ENCODE data around the gene NRL.
"Not testable (repeated sequence)": the region's sequence is repeated elsewhere in the genome, so short reads cannot be mapped to it uniquely, and the experiment has no call there.

NRL gene

DNA sequence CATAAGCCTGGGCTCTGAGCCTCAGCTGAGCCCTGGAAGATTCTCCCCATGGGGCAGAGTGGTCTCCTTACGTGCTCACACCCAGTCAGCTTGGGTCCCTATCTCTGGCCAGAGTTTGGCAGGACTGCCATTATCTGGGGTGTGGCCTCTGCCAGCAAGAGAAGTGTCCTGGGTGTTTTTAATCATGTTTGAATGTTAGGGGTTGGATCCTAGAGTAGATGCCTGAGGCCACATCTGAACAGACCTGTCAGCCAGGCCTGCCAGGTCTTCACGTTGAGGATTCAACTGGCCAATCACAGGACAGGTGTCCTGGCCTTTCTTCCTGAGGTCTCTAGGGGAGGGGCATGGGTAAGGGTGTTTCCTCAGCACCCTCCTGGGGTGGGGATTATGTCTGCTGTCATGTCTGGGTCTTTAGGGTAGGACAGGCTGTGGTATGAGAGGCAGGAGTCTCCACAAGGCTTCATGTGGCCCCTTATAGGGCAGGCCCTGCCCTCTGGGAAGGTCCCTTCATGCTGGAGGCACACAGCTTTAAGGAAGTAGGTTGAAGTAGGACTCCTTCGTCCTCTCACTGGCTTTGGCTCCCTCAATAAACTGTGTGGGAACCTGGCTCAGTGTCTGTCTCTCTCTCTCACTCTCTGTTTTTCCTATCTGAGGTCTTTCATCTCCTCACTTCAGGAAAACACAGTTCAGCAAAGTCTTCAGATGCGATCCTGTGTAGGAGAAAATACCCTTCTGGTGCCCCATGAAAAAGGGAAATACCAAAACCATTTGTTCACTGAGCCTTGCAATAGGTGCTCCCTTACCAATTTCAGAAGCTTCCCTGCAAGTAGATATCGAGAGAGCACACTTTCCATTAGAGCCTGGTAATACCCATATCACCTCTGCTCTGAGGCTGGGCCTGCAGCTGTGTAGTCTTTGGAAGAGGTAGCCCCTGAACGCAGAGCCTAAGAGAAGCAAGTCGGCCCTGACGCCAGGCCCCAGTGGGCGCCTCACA lies 9.0 kb upstream of the NRL start:
- no peak for DNase-seq (ENCODE audit: low spot score)

DNA sequence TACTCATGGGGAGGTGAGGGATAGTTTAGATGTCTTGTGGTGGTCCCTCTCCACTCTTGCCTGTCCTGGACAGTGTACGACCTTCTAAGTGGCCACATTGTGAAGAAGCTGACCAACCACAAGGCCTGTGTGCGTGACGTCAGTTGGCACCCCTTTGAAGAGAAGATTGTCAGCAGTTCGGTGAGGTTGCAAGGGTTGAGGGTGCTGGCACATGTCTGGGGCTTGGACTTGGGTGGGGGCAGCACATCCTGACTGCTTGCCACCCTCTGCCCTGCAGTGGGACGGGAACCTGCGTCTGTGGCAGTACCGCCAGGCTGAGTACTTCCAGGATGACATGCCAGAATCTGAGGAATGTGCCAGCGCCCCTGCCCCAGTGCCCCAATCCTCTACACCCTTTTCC lies 8.1 kb upstream of the NRL start:
- no peak for DNase-seq (ENCODE audit: low spot score)

DNA sequence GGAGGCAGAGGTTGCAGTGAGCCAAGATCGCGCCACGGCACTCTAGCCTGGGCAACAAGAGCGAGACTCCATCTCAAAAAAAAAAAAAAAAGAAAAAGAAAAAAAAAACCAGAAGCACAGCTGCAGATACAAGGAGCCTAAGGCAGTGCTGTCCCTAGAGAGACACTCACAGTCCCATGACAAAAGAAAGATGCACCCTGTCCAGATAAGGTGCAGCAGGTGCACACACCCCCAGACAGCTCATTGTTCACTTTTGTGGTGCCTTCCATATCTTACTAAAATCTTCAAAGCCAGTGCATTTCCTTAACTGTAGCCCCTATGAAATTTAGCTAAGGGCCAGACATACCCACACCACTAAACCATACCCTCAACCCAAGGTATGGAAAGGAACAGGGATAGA lies 7.7 kb upstream of the NRL start:
- DNase-seq (ENCODE audit: low spot score): no peak

DNA sequence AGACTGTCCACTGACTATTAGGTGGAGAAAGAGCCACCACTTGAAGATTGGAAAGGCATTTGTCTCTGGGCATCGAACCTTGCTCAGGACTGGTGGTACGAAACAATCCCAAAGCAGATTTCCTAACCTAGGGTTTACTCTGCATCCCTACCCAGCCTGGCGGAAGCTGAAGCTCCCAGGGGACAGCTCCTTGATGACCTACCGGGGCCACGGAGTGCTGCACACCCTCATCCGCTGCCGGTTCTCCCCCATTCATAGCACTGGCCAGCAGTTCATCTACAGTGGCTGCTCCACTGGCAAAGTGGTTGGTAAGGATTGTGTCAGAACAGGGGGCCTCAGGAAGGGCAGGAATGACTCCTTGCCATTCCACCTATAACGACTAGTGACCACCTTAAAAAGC lies 6.5 kb upstream of the NRL start:
- DNase-seq (ENCODE audit: low spot score): no peak

DNA sequence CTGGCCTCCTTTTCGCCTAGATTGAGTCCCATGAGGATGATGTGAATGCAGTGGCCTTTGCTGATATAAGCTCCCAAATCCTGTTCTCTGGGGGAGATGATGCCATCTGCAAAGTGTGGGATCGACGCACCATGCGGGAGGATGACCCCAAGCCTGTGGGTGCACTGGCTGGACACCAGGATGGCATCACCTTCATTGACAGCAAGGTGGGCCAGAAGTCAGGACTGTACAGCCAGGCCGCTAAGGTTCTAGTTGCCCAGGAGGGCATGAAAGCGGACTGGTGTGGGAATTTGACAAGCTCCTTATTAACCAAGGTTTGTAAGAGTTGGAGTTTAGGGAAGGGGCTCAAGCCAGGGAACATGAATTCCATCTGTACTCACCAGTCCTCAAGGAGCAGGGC lies 4.9 kb upstream of the NRL start:
- no peak for DNase-seq (ENCODE audit: low spot score)

DNA sequence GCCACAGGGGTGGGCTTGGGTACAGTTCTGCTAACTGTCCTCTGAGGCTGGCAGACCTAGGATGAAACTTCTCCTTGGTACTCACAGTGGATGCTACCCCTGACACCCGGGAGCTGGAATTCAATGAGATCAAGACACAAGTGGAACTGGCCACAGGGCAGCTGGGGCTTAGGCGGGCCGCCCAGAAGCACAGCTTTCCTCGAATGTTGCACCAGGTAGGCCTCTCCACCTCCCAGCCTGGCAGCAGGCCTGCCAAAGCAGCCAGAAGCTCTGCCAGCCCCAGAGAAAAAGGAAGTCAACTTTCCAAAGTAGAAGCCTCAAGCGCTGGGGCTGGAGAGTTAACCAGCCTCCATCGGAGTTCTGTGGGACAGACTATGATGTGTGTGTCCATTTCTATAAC lies 2.4 kb upstream of the NRL start:
- no peak for DNase-seq (ENCODE audit: low spot score)

DNA sequence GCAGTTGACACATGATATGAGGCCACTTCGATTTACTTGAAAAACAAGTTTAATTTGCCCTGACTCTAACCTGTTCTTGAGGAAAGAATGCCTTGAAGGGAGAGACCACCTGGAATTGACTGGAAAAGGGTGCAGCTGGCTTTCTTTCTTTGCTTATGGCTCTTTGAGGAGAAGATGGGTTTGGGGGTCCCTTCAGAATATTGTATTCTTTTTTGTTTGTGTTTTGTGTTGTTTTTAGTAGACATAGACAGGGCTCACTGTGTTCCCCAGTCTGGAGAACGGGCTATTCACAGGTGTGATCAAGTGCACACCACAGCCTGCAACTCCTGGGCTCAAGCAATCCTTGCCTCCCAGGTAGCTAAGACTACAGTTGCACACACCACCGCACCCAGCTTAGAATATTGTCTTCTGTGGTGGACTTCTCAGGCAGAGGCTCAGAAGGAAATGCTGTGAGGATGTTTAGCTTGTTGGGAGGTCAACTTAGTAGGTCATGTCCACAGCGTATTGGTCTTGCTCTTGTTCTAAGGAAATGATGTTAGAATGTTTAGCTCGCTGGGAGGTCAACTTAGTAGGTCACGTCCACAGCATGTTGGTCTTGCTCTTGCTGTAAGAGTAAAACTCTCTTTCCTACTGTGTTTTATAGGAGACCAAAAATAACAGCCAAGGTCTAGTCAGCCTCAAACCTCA lies 1.5 kb upstream of the NRL start:
- no peak for DNase-seq (ENCODE audit: low spot score)

DNA sequence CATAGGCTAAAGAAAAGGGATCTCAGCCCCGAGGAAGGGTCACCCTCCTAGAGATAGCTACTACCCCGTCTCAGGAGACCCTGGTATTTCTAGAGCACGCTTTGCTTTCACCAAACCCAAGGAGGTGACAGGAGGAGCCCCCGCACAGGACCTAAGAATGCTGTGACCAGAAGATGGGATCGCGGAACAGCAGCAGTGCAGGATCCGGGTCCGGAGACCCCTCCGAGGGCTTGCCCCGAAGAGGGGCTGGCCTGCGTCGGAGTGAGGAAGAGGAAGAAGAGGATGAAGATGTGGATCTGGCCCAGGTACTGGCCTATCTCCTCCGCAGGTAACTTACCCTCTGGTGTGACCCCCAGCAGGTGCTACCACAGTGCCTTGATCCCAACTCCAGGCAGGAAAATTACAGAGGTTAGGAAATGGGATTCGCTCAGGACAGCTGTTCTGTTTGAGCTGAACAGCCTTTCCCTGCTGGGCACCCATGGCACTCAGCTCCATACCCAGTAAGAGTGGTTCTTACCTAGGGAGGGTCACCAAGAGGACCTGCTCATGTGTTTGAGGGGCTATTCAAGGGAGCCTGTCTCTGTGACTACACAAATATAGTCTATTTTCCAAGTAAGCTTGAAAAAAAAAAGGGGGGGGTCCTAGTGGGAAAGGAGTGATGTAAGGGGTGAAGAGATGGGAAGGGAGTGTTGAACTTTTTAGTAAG lies 826 bp upstream of the NRL start:
- DNase-seq (ENCODE audit: low spot score): no peak

DNA sequence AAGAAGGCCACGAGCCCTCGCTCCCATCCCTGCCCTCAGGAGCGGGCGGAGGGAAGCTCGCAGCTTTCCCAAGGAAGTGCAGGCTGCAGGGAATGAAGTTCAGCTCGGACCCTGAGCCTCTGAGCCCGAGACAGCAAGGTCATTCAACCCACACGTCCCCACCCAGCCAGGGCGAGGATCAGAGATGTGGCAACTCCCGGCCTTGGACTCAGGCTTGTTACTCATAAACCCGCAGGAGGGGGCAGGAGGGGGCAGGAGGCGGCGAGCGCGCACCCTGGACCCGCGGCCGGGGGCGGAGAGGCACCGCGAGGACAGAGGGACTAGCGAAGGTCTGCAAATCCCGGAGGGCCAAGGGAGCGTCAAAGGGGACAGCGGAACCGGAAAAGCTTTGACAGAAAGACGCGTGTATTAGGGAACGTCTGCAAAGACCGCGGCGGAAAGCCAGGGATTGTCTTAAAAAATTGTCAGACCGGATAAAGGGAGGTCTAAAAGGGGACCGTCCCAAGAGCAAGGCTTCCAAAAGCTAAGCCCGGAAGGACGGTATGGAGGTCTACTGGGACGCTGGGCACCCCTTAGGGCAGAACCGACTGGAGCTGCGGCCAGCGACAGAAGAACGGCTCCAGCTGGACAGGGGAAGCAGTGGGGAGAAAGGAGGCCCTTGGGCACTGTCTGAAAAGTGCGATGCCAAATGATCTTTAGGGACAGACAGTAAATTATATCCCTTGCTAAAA lies 783 bp downstream of the NRL start:
- DNase-seq (ENCODE audit: low spot score): peak; percentile 90

DNA sequence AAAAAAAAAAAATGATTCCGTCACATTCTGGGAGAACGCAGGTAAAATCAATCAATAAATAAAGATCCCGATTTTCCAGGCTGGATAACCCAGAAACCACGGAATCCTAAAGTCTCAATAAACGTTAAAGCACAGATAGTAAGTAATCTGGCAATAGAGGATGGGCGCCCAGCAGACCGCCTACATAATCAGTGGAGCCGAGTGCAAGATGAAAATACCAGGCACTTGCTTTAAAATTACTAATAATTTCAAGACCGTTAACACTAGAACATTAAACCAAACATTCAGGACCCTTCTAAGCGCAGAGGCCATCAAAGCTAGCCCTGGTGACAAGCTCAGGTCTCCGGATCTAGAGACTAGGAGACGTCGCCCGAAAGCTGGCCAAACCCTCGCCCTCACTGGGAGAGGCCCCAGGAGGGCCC lies 1.4 kb downstream of the NRL start:
- DNase-seq (ENCODE audit: low spot score): no peak

DNA sequence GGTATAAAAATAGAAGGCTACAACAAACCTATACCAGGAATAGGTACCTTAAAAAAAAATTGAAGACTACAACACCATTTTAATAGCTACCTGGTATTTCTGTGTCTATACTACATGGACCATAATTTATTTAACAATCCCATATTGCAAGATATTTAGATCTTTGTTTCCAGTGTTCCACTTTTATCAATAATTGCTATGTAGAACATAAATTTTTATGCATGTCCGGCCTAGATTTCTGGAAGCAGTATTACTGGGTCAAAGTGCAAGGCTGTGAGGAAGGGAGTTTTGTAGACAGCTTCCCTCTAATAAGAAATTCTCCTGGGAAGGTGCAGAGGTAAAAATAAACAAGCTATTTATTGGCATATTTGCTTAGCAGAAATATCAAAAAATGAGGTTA lies 4.2 kb downstream of the NRL start:
- DNase-seq (ENCODE audit: low spot score): no peak

DNA sequence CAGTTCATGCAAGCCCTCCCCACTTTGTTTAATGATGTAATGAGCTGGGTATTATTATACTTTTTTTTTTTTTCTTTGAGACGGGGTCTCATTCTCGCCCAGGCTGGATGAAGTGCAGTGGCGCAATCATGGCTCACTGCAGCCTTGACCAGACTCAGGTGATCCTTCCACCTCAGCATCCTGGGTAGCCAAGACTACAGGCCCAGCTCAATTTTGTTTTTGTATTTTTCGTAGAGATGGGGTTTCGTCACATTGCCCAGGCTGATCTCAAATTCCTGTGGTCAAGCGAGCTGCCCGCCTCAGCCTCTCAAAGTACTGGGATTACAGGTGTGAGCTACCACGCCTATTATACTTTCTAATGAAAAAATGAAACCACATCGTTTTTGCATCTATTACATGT lies 4.7 kb downstream of the NRL start:
- DNase-seq (ENCODE audit: low spot score): no peak

DNA sequence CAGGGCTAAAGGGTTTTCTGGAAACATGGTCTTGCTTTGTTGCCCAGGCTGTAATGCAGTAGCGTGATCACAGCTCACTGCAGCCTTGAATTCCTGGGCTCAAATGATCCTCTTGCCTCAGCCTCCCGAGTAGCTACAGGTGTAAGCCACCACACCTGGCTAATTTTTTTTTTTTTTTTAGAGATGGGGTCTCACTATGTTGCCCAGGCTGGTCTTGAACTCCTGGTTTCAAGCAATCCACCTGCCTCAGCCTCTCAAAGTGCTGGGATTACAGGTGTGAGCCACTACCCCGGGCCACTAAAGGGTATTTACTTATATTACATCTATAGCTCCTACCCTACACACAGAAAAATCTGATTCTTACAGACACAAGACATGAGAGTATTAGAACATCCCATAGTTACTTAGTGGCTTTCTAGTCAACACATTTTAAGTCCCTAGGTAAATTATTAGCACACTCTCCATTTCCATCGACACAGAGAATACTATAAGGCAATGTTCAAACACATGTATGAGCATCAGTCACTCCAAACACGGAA lies 6.3 kb downstream of the NRL start:
- no peak for DNase-seq (ENCODE audit: low spot score)

DNA sequence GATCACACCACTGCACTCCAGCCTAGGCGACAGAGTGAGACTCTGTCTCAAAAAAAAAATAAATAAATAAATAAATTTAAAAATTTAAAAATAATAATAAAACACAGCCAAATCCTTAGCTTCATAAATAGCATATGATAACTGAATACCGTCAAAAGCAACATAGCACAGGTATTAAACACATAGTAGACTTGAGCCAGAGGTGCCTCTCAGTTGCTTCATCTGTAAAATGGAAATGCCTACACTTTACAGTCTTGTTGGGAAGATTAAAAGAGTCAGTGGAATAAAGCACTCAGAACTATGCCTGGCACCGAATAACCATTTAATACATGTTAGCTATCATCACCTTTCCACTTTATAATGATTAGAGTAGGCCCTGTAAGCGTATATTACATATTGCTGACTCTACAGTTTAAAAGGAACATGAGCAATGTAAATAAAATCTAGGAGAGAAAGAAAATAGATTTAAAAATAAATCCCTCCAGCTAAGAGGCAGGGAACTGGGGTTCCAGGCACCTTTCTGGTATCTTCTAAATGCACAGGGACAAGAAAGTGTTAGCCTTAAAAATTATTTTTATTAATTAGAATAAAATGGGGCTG lies 8.0 kb downstream of the NRL start:
- DNase-seq (ENCODE audit: low spot score): no peak

DNA sequence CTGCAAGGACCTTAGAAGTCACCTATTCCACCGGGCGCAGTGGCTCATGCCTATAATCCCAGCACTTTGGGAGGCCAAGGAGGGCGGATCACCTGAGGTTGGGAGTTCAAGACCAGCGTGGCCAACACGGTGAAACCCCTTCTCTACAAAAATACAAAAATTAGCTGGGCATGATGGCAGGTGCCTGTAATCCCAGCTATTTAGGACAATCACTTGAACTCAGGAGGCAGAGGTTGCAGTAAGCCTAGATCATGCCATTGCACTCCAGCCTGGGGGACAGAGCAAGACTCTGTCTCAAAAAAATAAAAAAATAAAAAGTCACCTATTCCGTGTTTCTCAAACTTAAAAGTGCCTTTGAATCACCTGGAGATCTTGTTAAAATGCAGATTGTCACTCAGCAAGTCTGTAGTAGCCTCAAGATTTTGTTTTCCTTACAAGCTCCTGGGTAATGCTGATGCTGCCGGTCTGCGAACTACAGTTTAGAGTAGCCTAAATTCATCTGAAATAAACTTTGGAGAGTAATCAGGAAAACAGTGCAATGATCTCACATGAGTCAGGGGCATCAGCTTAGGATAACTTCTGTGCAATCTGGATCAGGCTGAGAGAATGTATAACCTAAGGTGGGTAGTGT lies 9.0 kb downstream of the NRL start:
- not testable (repeated sequence) for DNase-seq (ENCODE audit: low spot score)

DNA sequence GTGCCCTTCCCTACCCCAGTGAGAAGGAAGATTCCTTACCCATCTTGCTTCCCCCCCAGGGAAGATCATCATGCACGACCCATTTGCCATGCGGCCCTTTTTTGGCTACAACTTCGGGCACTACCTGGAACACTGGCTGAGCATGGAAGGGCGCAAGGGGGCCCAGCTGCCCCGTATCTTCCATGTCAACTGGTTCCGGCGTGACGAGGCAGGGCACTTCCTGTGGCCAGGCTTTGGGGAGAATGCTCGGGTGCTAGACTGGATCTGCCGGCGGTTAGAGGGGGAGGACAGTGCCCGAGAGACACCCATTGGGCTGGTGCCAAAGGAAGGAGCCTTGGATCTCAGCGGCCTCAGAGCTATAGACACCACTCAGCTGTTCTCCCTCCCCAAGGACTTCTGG lies 11.3 kb downstream of the NRL start:
- no peak for DNase-seq (ENCODE audit: low spot score)

DNA sequence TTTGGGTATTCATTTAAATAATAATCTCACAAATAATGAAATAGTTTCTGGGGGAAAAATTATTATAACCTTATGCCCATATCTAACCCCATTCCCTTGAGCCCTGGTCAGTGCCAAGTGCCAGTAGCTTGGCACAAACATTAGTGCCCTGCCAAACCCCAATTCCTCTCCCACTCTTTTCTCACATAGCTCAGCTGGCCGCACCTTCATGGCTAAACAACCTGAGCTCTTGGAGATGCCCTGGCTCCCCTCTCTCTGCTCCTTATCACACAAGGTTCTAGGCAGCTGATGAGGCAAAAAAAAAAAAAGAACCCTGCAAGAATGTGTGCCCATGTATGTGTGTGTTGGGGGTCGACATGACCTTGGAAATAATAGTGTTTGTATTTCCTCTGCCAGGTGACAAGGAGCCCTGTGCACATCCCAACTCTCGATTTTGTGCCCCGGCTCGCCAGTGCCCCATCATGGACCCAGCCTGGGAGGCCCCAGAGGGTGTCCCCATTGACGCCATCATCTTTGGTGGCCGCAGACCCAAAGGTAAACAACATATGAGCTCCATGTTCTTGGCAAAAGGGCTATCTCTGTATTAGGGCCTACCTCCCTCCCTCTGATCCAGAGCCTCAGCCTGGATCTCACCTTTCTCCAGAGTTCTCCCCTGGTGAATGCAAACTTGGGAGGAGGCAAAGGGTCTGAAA lies 12.2 kb downstream of the NRL start:
- DNase-seq (ENCODE audit: low spot score): no peak

DNA sequence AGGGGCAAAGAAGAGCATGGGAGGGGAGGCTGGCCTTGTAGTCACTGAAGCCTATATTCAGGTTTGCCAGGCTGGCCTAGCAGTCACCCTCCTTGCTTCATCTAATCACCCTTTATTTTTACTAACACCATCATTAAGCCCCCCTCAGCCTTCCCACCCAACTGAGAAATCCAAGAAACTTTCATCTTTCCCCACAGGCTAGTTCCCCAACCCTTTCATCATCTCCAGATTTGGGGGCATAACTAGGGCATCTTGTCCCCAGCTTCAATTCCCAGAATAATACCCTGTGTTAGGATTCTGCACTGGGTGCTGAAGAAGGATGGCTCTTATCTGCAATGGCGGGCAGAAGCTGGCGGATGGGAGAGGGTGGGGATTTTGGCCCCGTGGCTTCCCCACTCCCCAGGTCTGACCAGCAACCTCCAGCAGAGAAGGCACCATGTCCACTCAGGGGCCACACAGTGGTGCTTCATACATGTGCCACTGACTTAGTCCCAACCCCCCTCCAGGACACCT lies 13.7 kb downstream of the NRL start:
- no peak for DNase-seq (ENCODE audit: low spot score)

DNA sequence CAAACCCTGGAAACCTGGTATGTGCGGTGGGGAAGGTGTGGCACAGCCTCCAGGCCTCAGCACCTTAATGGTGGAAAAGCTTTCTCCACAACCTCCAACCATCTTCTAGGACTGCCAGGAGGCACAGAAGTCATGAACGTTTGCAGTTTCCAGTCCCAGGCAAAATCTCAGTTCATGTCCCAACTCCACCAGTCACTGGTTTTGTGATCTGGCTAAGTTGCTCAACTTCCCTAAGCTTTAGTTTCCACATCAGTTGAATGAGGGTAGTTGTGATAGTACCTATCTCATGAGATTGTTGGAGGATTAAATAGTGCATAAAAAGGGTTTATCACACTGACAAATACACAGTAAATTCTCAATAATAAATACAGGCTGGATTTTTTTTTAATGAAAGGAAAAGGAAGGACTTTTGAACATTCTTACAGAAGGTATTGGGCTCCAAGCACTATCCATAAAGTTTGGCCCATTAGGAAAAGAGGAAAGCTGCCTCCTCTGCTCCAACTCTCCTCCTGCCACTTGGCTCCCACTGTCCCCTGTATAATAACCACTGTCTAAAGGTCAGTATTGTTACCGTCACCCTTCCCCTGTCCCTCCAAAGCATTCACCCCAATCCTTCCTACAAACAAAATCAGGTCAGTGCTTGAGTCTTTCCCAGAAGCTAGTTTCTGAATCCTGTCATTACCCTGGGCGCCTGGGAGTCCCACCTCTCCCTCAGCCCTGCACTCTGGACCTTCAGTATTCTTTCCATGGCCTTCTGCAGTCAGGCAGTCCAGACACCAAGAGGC lies 14.4 kb downstream of the NRL start:
- no peak for DNase-seq (ENCODE audit: low spot score)
